Measurements from ENCODE around the gene COL9A2.
"Not testable (repeated sequence)": the region's sequence is repeated elsewhere in the genome, so short reads cannot be mapped to it uniquely, and the experiment has no call there.

COL9A2 gene

GRCh38 chr1:40316595-40317393 is at the start of gene COL9A2:
TSS of gene COL9A2 (minus strand) at chr1:40317286. CDS start at chr1:40317197, 89 bp downstream.
- peak; percentile 41 for DNase-seq (ENCODE audit: low read depth)

GRCh38 chr1:40363721-40364120 is 46.6 kb upstream of the COL9A2 start:
- DNase-seq (ENCODE audit: low read depth), result no peak

DNA sequence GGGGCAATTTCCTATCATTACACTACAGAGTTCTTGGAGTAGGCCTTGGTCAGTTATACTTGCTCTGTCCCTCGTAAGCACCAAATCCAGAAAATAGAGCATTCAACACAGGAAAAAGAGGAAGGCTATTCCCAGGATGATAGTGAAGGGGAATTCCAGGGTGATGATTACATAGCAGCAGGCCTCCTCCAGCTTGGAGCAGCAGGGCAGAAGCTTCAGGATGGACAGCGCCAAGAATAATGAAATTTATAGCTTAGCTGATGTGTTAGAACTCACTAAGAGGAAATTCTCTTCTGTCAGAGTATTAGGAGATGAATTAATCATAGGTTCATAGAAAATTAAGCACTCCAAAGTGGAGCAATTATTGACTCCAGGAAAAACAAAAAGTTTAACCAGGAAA is 45.6 kb upstream of the COL9A2 start:
- DNase-seq (ENCODE audit: low read depth), result no peak

DNA sequence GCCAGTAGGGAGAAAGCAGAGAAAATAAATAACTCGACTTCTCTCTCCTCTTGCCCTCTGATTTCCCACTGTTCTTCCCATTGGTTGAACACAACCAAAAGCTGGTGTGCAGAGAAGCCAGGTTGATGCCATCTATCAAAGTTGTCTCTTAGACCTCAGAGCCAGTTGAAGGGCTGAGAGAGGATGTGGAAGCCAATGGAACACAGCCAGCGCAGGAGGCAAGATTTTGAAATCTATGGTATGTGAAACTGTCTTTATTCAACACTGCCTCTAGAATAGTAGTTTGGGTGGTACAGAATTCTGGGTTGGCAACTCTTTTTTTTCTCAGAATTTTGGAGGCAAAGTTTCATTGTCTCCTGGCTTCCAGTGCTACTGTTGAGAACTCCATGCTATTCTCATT is 45.1 kb upstream of the COL9A2 start:
- no peak for DNase-seq (ENCODE audit: low read depth)

- DNase-seq (ENCODE audit: low read depth), result no peak
Measured at GRCh38 chr1:40361637-40362036, 44.6 kb upstream of the COL9A2 start.

DNA sequence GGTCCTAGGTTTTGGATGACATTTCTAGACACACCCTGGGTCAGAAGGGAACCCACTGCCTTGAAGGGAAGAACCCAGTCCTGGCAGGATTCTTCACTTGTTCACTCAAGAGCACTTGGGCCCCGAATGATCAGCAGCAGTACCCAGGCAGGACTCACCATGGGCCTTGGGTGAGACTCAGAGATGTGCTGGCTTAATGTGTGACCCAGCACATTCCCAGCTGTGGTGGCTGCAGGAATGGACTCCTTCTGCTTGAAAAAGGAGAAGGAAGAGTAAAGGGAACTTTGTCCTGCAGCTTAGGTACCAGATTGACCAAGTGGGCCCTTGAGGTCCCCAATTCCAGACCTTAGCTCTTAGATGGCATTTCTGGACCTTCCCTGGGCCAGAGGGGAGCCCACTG is 44.1 kb upstream of the COL9A2 start:
- DNase-seq (ENCODE audit: low read depth), result no peak

DNA sequence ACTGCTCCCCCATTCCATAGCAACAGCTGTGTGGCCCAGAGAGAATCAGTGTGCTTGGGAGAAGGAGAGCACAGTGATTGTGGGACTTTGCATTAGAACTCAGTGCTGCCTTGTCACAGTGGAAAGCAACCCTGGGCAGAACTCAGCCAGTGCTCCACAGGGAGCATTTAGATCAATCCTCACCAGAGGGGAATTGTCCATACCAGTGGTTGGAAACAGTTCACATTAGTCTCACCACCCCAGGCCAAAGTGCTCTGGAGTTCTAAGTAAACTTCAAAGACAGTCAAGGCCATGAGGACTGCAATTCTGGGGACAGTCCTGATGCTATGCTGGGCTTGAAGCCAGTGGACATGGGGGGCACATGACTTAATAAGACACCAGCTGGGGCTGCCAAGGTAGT is 43.5 kb upstream of the COL9A2 start:
- DNase-seq (ENCODE audit: low read depth), result no peak

- no peak for DNase-seq (ENCODE audit: low read depth)
Measured at GRCh38 chr1:40357625-40358024, 40.5 kb upstream of the COL9A2 start.

GRCh38 chr1:40353082-40353481 is 36.0 kb upstream of the COL9A2 start:
- no peak for DNase-seq (ENCODE audit: low read depth)

- no peak for DNase-seq (ENCODE audit: low read depth)
Measured at GRCh38 chr1:40352126-40352525, 35.0 kb upstream of the COL9A2 start.

DNA sequence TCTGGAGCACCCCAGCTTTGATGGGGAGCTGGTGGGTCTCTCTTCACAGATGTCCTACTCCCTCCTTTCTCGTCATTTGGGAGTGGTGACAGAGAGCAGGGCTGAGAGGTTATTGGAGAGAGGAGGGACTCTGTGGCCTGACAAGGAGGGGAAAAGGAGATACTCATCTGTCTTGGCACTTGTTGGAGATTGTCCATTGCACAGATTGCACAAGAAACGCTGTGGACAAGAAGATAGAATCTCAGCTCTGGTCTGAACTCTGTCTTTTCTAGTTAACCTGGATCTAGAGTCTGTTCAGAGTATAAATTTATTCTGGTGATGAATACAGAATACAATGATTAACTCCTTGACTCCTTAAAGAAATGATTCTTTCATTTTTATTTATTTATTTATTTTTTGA is 34.0 kb upstream of the COL9A2 start:
- no peak for DNase-seq (ENCODE audit: low read depth)

DNA sequence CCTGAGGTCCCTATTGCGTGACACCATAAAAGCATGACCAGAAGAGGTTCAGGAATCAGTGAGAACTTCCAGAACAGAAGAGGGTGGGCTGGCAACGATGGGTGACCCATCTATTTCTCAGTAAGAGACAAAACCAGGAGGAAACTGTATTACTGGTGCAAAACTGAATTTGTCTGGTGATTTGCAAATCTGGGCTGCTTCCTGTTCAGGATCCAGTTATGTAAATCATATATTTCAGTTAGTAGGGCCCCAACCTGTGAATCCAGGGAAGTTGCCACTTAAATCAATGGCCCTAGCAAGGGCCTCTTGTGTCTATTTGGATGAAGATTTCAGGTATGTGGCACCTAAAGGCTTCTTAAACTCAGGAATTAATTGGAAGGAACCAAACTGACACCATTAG is 33.3 kb upstream of the COL9A2 start:
- DNase-seq (ENCODE audit: low read depth), result no peak

- peak; percentile 3 for DNase-seq (ENCODE audit: low read depth)
Measured at GRCh38 chr1:40344597-40344996, 27.5 kb upstream of the COL9A2 start.

- not testable (repeated sequence) for DNase-seq (ENCODE audit: low read depth)
Measured at GRCh38 chr1:40342381-40342717, 25.3 kb upstream of the COL9A2 start.

GRCh38 chr1:40341491-40342380 is 24.6 kb upstream of the COL9A2 start:
- DNase-seq (ENCODE audit: low read depth), result no peak

GRCh38 chr1:40339420-40340323 is 22.6 kb upstream of the COL9A2 start:
- no peak for DNase-seq (ENCODE audit: low read depth)

DNA sequence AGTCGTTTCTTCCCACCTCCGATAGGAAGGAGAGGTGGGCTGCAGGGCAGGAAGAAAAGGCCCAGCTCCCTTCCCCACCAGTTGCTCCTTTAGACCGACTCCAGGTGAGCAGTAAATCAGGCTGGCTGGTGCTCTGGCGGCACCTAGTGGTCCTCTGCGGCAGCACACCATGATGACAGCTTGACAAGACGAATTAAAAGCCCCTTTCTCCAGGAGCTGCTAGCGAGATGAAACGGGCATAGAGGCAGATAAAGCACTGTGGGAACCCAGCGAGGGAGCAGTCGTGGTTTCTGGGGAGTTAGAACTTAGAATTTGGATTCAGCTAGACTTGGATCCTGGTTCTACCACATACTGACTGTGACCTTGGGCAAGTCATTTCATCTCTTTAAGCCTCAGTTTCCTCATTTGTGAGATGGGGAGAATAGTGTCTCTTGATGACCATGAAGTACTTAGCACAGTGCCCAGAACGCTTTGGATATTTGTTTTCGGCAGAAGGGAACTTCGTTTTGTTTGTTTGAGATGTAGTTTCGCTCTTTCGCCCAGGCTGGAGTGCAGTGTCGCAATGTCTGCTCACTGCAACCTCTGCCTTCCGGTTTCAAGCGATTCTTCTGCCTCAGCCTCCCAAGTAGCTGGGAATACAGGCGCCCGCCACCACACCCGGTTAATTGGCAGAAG is 21.8 kb upstream of the COL9A2 start:
- DNase-seq (ENCODE audit: low read depth), result peak; percentile 84

- DNase-seq (ENCODE audit: low read depth), result no peak
Measured at GRCh38 chr1:40337443-40337842, 20.4 kb upstream of the COL9A2 start.

- no peak for DNase-seq (ENCODE audit: low read depth)
Measured at GRCh38 chr1:40332695-40333094, 15.6 kb upstream of the COL9A2 start.

DNA sequence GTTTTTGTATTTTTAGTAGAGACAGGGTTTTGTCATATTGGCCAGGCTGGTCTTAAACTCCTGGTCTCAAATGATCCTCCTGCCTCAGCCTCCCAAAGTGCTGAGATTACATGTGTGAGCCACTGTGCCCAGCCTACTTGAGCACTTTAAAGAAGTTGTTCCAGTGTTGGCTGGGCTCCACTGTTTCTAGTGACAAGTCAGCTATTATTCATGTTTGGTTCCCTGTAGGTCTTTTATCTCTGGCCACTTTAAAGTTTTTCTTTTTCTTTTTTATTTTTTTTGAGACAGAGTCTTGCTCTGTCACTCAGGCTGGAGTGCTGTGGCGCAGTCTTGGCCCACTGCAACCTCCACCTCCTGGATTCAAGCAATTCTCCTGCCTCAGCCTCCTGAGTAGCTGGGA is 14.3 kb upstream of the COL9A2 start:
- not testable (repeated sequence) for DNase-seq (ENCODE audit: low read depth)

GRCh38 chr1:40318970-40319621 is 2.0 kb upstream of the COL9A2 start:
- no peak for DNase-seq (ENCODE audit: low read depth)
